Uterus (tissue), 2 donors: ENCODE measurements around the gene SPON2.

ENCODE experiments used
- POLR2A ChIP-seq, 2 donors: fragments of 450-650 bp; IDR thresholded peaks; one replicate each; pipeline ENCODE4 v1.6.1; 2016; ENCODE audit warnings: antibody characterized with exemption in 2 of 2, mild to moderate bottlenecking in 1 of 2, moderate library complexity in 1 of 2
- TF ChIP-seq, protein P1 (sequence below), 4 experiments: fragments of 200-600 bp in 2 of 4; fragments of 450-650 bp in 2 of 4; sonication (generic) in 2 of 4; IDR thresholded peaks; one replicate each; pipeline ENCODE4 v1.5.1; 2016 to 2019; ENCODE audit warnings: antibody characterized with exemption in 4 of 4, mild to moderate bottlenecking in 2 of 4, moderate library complexity in 1 of 4

DNA sequence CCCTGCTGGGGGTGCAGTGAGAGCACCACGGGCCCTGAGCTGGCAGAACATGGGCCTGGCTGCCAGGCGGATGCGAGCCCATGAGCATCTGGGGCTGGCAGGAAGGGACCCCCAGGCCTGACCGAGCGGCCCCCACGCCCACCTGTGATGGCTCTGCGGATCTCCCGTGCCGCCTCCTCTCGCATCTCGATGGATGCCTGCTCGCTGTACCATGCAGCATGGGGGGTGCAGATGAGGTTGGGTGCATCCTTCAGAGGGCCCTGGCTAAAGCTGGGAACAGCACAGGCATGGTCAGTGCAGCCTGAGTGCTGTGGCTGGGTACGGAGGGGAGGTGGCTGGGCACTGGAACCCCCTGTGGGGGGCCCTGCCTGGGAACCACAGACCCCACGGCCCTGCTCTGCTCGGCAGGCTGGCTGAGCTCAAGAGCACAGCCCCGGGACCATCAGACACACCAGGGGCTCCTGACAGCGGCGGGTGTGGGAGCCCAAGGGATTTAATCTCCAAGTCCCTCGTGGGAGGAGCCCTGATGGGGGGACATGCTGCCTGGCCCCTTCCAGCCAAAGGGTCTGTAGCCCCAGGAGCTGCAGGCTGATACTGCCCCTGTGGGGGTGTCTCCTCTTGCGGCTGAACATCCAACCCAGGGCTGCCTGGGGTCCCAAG lies 41.1 kb upstream of the SPON2 start:
- TF ChIP-seq, protein P1, sequence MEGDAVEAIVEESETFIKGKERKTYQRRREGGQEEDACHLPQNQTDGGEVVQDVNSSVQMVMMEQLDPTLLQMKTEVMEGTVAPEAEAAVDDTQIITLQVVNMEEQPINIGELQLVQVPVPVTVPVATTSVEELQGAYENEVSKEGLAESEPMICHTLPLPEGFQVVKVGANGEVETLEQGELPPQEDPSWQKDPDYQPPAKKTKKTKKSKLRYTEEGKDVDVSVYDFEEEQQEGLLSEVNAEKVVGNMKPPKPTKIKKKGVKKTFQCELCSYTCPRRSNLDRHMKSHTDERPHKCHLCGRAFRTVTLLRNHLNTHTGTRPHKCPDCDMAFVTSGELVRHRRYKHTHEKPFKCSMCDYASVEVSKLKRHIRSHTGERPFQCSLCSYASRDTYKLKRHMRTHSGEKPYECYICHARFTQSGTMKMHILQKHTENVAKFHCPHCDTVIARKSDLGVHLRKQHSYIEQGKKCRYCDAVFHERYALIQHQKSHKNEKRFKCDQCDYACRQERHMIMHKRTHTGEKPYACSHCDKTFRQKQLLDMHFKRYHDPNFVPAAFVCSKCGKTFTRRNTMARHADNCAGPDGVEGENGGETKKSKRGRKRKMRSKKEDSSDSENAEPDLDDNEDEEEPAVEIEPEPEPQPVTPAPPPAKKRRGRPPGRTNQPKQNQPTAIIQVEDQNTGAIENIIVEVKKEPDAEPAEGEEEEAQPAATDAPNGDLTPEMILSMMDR (IDR thresholded peaks at IDR 0.05): no peak
- TF ChIP-seq POLR2A (IDR thresholded peaks at IDR 0.05): no peak
